Tibial nerve (tissue), 4 donors: Measurements from ENCODE around the gene SLC7A1.

Source experiments
- EP300 ChIP-seq, 2 donors: sonication (generic); formaldehyde crosslinking; IDR thresholded peaks; one replicate each; pipeline ENCODE4 v1.6.1; 2017; ENCODE audit warnings: antibody characterized with exemption in 2 of 2, mild to moderate bottlenecking in 1 of 2
- POLR2A ChIP-seq, 2 donors: fragments of 450-650 bp; IDR thresholded peaks; one replicate each; pipeline ENCODE4 v1.6.1; 2017; ENCODE audit warnings: antibody characterized with exemption in 2 of 2, mild to moderate bottlenecking in 2 of 2, moderate library complexity in 2 of 2
- TF ChIP-seq, protein P1 (sequence below), 5 experiments: fragments of 200-600 bp in 3 of 5; fragments of 450-650 bp in 2 of 5; sonication (generic) in 3 of 5; IDR thresholded peaks; one replicate each; pipeline ENCODE4 v1.5.1; 2016 to 2019; ENCODE audit warnings: antibody characterized with exemption in 5 of 5, mild to moderate bottlenecking in 3 of 5, moderate library complexity in 2 of 5

DNA sequence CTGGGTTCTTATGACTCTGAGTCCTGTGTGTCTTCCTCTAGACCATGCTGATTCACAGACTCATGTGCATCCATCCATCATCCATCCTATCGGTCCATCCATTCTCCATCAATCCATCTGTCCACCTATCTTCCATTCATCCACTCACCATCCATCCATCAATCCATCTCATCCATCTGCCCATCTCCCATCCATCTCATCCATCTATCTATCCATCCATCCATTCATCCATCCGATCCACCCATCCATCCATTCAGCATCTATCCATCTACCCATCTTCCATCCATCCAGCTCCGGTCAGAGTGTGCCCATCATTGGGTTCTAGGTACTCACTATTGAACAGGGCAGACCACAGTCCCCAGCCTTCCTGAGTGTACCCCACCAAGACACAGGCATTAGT is 75.6 kb downstream of the SLC7A1 start:
- TF ChIP-seq, protein P1, sequence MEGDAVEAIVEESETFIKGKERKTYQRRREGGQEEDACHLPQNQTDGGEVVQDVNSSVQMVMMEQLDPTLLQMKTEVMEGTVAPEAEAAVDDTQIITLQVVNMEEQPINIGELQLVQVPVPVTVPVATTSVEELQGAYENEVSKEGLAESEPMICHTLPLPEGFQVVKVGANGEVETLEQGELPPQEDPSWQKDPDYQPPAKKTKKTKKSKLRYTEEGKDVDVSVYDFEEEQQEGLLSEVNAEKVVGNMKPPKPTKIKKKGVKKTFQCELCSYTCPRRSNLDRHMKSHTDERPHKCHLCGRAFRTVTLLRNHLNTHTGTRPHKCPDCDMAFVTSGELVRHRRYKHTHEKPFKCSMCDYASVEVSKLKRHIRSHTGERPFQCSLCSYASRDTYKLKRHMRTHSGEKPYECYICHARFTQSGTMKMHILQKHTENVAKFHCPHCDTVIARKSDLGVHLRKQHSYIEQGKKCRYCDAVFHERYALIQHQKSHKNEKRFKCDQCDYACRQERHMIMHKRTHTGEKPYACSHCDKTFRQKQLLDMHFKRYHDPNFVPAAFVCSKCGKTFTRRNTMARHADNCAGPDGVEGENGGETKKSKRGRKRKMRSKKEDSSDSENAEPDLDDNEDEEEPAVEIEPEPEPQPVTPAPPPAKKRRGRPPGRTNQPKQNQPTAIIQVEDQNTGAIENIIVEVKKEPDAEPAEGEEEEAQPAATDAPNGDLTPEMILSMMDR (IDR thresholded peaks at IDR 0.05), result no peak
- TF ChIP-seq POLR2A (IDR thresholded peaks at IDR 0.05) (no peak), EP300 (IDR thresholded peaks at IDR 0.05) (no peak)
